ENCODE data around the gene PPP1R14C. TPM values are rescaled to one million over a fixed set of nuclear protein-coding genes. Genes with fewer than 3 reads are reported as not detected.

Gene PPP1R14C
- total and polyA plus RNA-seq, 2 donors (not counting 3 experiments of a cell fraction or from before 2014, with no cell fraction given): not detected

DNA sequence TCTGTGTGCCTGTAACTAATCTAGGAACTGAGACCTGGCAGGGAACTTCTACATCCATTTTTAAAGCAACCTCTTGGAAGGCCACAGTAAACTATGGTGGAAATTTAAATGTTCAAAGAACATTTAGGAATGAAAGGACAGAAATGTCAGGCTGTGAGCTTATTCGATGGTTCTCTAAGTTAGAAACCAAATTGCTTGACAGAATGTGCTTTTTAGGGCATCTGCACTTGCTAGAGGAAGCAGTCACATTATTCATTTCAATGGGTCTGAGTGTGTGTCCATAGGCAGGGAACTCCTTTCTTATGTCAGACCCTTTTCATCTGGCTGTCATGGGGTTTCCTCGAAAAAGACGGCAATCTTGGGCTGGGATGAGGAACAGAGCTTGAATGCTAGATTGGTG lies 84.4 kb downstream of the PPP1R14C start:
- no peak for FAIRE-seq
- no peaks in the 10 kb centered on the region for H3K4me1 ChIP-seq (ENCODE audit: control insufficient read depth, extremely low read depth, insufficient read depth, low read length)
- dilution Hi-C loops (cut with MboI; ENCODE audit: extremely low pct_ligation_motif_present, low sequenced_read_pairs) (no loop called here), intact Hi-C loops (cut with micrococcal nuclease) (no loop called here)
- no peak overlapping the region for H3K4me2 ChIP-seq (ENCODE audit: insufficient read depth, low read length)
- no peak for DNase-seq (ENCODE audit: low read depth, low spot score)
- H3K27me3 ChIP-seq (ENCODE audit: control insufficient read depth in 2 of 2, insufficient read depth in 2 of 2, low read length in 2 of 2): peaks cover 0 to 12% of the 10 kb centered on the region in 2 experiments
- ChIA-PET POLR2A (no interaction called here), CTCF (interaction anchor here (0.9 to 2.0 kb wide), 2 partner anchors 9 to 11 kb away, joined by 3 to 5 read pairs; no protein-coding TSS in a partner anchor)
- no peak overlapping the region for H2AFZ ChIP-seq (ENCODE audit: low read depth, low read length)
- no peak overlapping the region for H3K4me3 ChIP-seq (replicated peaks in 1 of 3; ENCODE audit: insufficient read depth in 1 of 3, low read depth in 1 of 3, low read length in 3 of 3)
- no TSS peak for BruUV-seq (replicated peaks)
- H3K9me3 ChIP-seq (replicated peaks; ENCODE audit: control insufficient read depth, insufficient read depth, low read length): no peaks in the 10 kb centered on the region
- no peaks in the 10 kb centered on the region for H3K79me2 ChIP-seq (ENCODE audit: control insufficient read depth, insufficient read depth, low read length)
- no peaks in the 10 kb centered on the region for H4K20me1 ChIP-seq (replicated peaks; ENCODE audit: control insufficient read depth, extremely low read depth, insufficient read depth, low read length)
- no peaks in the 10 kb centered on the region for H3K9me1 ChIP-seq (replicated peaks; ENCODE audit: control insufficient read depth, extremely low read depth, insufficient read depth, low read length)
- no peak overlapping the region for H3K27ac ChIP-seq (ENCODE audit: insufficient read depth, low read depth, low read length)
- H3K36me3 ChIP-seq (ENCODE audit: control insufficient read depth in 2 of 2, extremely low read depth in 1 of 2, insufficient read depth in 2 of 2, low read length in 2 of 2): no peaks in the 10 kb centered on the region
- no peak for TF ChIP-seq POLR2AphosphoS5 (IDR thresholded peaks at IDR 0.05; ENCODE audit: insufficient read depth, low read depth, low read length)
- no peak for TF ChIP-seq POLR2A (IDR thresholded peaks at IDR 0.05; ENCODE audit: low read depth, low read length)
- TF ChIP-seq, protein P1, sequence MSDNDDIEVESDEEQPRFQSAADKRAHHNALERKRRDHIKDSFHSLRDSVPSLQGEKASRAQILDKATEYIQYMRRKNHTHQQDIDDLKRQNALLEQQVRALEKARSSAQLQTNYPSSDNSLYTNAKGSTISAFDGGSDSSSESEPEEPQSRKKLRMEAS (IDR thresholded peaks at IDR 0.05; ENCODE audit: insufficient read depth, insufficient read length): no peak
- TF ChIP-seq, protein P2, sequence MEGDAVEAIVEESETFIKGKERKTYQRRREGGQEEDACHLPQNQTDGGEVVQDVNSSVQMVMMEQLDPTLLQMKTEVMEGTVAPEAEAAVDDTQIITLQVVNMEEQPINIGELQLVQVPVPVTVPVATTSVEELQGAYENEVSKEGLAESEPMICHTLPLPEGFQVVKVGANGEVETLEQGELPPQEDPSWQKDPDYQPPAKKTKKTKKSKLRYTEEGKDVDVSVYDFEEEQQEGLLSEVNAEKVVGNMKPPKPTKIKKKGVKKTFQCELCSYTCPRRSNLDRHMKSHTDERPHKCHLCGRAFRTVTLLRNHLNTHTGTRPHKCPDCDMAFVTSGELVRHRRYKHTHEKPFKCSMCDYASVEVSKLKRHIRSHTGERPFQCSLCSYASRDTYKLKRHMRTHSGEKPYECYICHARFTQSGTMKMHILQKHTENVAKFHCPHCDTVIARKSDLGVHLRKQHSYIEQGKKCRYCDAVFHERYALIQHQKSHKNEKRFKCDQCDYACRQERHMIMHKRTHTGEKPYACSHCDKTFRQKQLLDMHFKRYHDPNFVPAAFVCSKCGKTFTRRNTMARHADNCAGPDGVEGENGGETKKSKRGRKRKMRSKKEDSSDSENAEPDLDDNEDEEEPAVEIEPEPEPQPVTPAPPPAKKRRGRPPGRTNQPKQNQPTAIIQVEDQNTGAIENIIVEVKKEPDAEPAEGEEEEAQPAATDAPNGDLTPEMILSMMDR (IDR thresholded peaks at IDR 0.05; ENCODE audit: extremely low read depth in 1 of 2, insufficient read depth in 1 of 2, low read depth in 1 of 2, low read length in 2 of 2): no peak
- TF ChIP-seq GATA2 (IDR thresholded peaks at IDR 0.05; ENCODE audit: insufficient read depth, insufficient read length, low read depth, low read length): no peak
- no peak for TF ChIP-seq MYC (IDR thresholded peaks at IDR 0.05; ENCODE audit: low read depth, low read length)
- TF ChIP-seq FOS (IDR thresholded peaks at IDR 0.05; ENCODE audit: borderline replicate concordance, insufficient read depth, low read length): no peak
- H3K9ac ChIP-seq (replicated peaks; ENCODE audit: extremely low read depth, insufficient read depth, low read length): no peak overlapping the region

Data from endothelial cell of umbilical vein (primary cell).